Activated CD4-positive, alpha-beta T cell treated with anti-CD3 and anti-CD28 coated beads, Interleukin-2, amount 50 U/mL, for 4 hours (primary cell): ENCODE results near the gene MTX1.
"Not testable (repeated sequence)": the region's sequence is repeated elsewhere in the genome, so short reads cannot be mapped to it uniquely, and the experiment has no call there.

Experiments used
- DNase-seq, 2 experiments: peaks; one replicate each; pipeline ENCODE4 v3.0.0-alpha.2; 2020

The MTX1 gene

GRCh38 chr1:155189926-155190325 lies 18.6 kb upstream of the MTX1 start:
- DNase-seq, result not testable (repeated sequence)

- DNase-seq, result no peak
Observed at GRCh38 chr1:155191904-155192303, 16.6 kb upstream of the MTX1 start.

GRCh38 chr1:155192346-155193274 lies 15.9 kb upstream of the MTX1 start:
- DNase-seq, result peak; percentile 27 to 44

DNA sequence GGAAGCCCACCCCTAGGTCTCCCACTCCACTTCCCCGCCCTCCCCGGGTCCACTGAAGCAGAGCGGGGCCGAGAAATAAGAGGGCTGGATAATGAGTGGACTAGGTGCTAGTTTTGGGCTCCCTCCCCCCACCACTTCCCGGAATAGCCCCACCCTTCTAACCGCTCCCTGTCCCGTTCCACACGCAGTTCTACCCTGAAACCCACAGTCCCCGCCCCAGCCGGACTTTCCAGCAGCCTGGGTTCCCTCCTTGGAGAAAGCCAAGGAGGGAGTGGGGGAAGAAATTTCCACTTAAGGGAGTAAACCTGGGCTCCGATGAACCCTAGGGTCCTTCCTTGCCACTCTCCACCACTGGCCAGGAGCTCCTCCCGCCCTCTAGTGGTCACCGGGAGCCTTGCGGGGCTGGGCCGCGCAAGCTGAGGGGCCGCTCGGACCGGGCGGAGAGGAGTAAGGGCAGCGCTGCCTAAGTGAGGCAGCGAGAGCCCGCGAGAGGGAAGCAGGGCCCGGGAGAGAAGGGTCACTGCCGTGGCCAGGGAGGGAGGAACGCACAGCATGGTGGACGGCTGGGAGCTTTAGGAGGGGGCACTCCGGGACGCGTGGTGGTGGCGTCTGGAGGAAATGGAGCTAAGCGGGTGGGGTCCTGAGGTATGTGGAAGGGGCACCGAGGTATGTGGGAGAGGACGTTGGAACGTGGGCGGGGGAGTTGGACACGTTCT lies 15.1 kb upstream of the MTX1 start:
- peak; percentile 62 to 63 for DNase-seq

DNA sequence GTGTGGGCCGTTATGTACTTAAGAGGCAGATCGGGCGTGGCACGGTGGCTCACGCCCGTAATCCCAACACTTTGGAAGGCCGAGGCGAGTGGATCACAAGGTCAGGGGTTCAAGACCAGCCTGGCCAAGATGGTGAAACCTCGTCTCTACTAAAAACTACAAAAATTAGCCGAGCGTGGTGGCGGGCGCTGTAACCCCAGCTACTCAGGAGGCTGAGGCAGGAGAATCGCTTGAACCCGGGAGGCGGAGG lies 14.6 kb upstream of the MTX1 start:
- not testable (repeated sequence) for DNase-seq

GRCh38 chr1:155195201-155196102 lies 13.0 kb upstream of the MTX1 start:
- DNase-seq, result no peak

DNA sequence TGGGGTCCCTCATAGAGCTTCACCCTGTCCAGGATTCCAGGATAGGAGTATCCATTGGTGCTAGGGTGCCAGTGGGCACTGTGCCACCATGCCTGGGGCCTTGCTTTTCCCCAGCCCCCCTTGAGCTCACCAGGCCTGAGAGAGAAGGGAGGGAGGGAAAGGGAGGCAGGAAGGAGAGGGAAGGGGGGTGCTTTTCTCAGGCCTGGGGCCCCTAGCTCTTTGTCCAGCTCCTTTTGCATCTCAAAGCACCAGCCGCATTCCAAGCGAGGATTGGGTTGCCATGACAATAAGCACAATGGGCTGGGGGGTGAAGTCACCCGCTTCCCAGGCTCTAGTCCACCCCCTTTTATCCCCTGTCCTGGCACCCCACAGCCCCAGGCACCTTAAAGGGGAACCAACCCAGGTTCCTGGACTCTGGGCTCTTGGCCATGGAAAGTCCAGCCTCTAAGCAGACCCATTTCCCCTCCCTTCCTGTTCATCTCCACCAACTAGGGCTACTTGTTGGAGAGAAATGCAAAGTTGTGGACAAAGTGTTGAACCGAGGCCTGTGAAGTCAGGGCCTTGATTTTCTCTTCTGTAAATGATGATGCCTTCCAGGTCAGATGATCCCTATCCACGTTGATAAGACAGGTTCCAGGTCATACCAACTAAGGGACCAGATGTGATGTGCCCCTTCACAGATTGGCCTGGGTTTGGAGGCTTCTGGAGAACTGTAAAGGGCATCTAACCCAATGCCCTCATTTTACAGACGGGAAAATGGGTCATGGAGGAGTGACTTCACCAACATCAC lies 12.2 kb upstream of the MTX1 start:
- no peak for DNase-seq

- no peak for DNase-seq
Observed at GRCh38 chr1:155196893-155197638, 11.4 kb upstream of the MTX1 start.

- no peak for DNase-seq
Observed at GRCh38 chr1:155197901-155198546, 10.5 kb upstream of the MTX1 start.

DNA sequence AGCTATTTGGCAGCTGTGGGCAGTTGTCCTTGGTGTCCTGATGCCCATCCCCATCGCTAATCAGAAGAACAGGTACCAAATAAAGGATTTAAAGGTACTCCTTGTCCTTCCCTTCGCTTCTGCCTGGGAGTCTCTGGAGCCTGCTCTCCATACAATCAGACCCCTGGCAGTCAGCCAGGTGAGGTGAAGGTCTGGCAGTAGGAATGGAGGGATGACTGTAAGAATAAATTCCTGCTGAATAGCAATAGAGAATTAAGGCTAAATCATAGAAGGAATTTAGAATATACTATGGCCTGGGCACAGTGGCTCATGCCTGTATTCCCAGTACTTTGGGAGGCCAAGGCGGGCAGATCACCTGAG lies 10.0 kb upstream of the MTX1 start:
- DNase-seq, result no peak

DNA sequence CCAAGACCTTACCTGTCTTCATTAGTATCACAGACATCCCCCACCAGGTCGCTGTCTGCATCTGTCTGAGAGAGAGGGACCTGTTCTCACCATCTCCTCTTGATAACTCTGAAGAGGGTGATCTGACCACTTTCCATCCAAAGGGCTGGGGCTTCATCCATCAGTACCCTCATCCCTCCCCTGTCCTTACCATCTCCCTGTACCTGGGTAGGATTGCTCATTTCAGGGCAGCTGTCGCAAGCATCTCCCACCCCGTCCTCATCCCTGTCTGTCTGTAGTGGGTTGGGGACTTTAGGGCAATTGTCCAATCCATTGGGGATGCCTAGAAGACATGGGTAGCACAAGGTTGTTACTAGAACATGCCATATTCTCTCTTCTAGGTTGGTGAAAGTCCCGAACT lies 8.7 kb upstream of the MTX1 start:
- DNase-seq, result no peak

DNA sequence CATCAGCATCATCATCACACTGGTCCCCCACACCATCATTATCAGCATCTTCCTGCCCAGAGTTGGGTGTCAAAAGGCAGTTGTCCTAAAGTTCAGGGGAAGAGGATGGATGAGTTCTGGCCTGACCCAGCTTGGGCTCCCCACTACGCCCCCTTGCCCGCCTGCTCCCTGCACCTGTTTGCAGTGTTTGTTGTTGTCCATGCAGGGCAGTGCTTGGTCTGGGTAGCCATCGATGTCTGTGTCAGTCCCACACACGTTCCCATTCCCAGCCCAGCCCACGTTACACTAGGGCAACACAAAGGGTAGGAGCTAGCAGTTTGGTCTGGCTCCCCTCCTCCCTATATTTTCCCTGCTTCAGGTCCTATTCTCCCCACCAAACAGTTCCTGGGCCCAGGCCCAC lies 7.6 kb upstream of the MTX1 start:
- no peak for DNase-seq

- no peak for DNase-seq
Observed at GRCh38 chr1:155202198-155202597, 6.3 kb upstream of the MTX1 start.

DNA sequence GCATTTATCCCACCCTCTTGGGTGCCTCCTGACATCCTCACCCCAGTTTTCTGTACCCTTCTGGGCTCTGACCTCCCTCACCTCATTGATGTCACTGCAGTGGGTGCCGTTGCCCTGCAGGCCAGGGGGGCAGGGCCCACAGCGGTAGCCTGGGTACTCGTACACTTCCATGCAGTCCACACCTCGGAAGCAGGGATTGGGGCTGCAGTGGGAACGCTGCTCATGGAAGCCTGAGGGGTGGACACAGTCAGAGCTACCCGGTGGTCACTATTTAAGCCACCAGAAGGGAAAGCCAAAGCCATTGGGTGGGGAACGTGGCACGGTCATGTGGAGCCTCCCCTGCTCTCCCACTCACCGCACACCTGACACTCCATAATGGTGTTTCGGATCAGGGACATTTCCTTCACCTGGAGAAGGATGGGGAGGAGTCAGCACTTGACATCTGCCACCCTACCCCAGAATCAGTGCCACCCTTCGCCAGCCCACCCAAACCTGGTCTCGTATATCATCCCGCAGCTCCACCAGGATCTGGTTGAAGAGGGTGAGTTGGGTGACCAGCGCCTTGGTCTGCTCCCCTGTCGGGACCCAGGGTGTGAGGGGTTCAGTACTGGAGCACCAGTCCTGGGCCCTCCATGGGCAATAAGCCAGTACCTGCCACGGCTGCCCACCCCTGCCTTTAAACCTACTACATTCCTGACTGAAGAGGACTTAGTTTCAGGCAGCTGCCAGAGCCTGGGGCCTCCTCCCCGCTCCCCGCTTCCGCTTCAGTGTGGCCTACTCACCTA lies 5.6 kb upstream of the MTX1 start:
- DNase-seq, result no peak

DNA sequence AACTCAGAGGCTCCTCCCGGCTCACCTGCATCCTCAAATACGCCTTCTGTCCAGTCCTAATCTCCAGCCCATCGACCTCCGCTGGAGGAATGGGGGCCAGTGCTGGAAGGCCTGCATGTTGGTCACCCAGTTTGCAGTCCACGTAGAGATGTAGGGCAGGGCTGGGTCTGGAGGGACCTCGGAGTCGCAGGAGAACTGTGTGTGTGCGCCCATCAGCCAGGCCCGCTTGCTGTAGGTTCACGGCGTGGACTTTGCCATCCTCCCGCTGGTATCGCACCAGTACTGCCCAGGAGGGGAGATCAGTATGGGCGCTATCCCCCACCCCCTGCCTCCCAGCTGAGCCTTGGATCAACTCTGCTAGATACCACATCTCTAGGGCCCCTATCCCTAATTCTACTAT lies 3.5 kb upstream of the MTX1 start:
- no peak for DNase-seq

GRCh38 chr1:155205969-155206593 lies 2.4 kb upstream of the MTX1 start:
- no peak for DNase-seq

DNA sequence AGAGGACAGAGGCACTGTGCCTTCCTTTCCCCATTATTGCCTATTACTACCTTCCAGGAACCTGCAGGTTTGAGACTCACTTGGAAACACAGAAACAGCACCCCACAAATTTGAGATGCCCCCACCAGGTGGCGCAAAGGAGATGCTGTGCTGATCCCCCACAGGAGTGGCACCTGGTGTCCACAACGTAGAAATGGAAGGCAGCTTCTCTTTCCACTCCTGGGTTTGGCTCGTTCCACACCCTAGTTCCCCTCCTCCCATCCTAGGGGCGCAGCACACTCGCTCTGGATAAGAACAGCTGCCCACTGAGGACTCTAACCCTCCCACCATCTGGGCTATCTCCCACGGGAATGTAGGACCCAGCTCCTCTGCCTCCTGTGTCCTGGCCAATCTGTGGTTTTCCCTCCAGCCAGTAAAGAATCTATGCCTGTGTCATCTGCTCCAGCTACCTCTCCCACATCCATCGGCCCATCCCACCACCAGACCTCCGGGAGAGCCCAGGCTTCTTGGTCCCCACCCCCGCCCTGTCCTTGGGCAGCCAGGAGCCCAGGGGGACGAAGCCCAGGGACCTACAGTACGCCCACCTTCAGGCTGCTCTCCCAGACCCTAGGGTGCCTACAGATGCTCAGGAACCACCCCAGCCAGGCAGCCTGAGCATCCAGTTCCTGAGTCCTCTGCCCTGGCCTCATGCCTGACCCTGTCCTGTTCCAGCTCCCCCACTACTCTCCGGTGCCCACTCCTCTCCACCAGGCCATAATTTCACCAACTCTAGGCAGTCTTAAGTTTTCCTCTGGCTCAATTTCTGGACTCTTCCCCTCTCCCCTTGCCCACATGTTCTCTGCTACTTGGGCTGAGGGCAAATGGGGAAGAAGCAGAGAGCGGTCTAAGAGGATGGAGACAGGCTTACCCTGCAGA lies 1.3 kb upstream of the MTX1 start:
- DNase-seq, result peak; percentile 90 to 94

DNA sequence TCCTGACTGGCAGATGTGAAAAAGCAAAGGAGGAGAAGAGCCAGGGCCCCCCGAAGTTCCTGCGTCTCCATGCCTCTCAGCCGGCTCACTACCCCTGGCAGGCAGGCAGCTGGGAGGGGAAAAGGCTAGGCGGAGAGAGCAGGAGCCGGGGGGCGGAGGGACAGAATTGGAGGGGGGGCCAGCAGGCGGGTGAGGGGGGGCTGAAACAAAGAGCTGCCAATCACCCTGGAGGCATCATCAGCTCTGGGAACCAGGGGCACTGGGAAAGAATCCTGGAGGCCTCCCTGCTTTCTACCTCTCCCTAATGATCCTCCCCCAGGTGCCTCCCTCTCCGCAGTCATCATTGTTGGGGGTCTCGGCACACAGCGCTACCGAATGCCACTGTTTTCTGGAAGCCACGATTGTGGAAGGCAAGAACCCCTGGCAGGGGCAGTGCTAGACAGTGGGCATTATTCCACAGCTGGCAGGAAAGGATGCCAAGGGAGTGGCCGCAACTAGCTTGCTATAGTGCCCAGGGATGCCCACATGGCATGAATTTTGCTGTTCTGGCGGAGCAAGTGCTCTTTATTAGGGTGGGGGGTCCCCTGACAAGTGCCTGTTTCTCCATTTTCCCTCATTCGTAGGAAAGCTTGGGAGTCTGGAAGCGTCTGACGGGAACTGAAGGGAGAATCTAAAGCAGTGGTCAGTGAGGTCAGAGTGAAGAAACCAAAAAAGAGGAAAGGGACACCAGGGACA lies 522 bp upstream of the MTX1 start, which contains the start of gene THBS3:
TSS of gene THBS3 (minus strand) at position 92 of the 735 bp plus-strand sequence. CDS start at position 71, 21 bp downstream.
- no peak for DNase-seq
